GM23338 (cell line): ENCODE measurements around the gene SLC66A2. TPM values are rescaled to one million over a fixed set of nuclear protein-coding genes. Genes with fewer than 3 reads are reported as not detected.

ENCODE experiments used
- ATAC-seq: fragments of 200-7000 bp; cut with Tn5 transposase; 3 replicates; pipeline ENCODE4 v1.9.1; 2020
- DNase-seq: peaks from one replicate; pipeline ENCODE4 v3.0.0-alpha.2; 2015; ENCODE audit warnings: low spot score
- H2AFZ ChIP-seq: fragments of 200-600 bp; sonication (generic); 2 replicates; pipeline ENCODE4 v1.8.0; 2016; ENCODE audit warnings: antibody characterized with exemption, mild to moderate bottlenecking, moderate library complexity
- H3F3A ChIP-seq: fragments of 200-600 bp; sonication (generic); replicated peaks from 2 replicates; pipeline ENCODE4 v1.8.0; 2017; ENCODE audit warnings: antibody characterized with exemption, mixed run types, low read depth
- H3K27ac ChIP-seq: fragments of 200-600 bp; sonication (generic); 2 replicates; pipeline ENCODE4 v1.6.1; 2016; ENCODE audit warnings: low read depth
- H3K27me3 ChIP-seq: fragments of 200-600 bp; sonication (generic); 2 replicates; pipeline ENCODE4 v1.8.0; 2016; ENCODE audit warnings: mild to moderate bottlenecking, mixed run types, moderate library complexity; ENCODE audit not compliant: insufficient read depth
- H3K36me3 ChIP-seq: fragments of 200-600 bp; sonication (generic); 2 replicates; pipeline ENCODE4 v1.8.0; 2016; ENCODE audit warnings: mild to moderate bottlenecking; ENCODE audit not compliant: insufficient read depth
- H3K4me1 ChIP-seq: fragments of 200-600 bp; sonication (generic); 2 replicates; pipeline ENCODE4 v1.8.0; 2016; ENCODE audit warnings: mild to moderate bottlenecking, moderate library complexity; ENCODE audit not compliant: insufficient read depth
- H3K4me2 ChIP-seq: fragments of 200-600 bp; sonication (generic); 2 replicates; pipeline ENCODE4 v1.7.1; 2017; ENCODE audit warnings: mixed run types
- H3K4me3 ChIP-seq: fragments of 200-600 bp; sonication (generic); 2 replicates; pipeline ENCODE4 v1.6.1; 2016; ENCODE audit warnings: mixed run types
- H3K79me2 ChIP-seq: fragments of 200-600 bp; sonication (generic); replicated peaks from 2 replicates; pipeline ENCODE4 v1.8.0; 2017; ENCODE audit warnings: mild to moderate bottlenecking; ENCODE audit not compliant: insufficient read depth
- H3K9me2 ChIP-seq: fragments of 200-600 bp; sonication (generic); 2 replicates; pipeline ENCODE4 v1.8.0; 2017; ENCODE audit not compliant: insufficient read depth
- H4K20me1 ChIP-seq: fragments of 200-600 bp; sonication (generic); replicated peaks from 2 replicates; pipeline ENCODE4 v1.8.0; 2017; ENCODE audit warnings: mild to moderate bottlenecking; ENCODE audit not compliant: insufficient read depth
- H3K27ac Mint-ChIP-seq: 2 replicates; pipeline ENCODE4 v1.8.0; 2020; ENCODE audit warnings: inconsistent platforms, mild to moderate bottlenecking, moderate library complexity, mixed read lengths
- H3K27me3 Mint-ChIP-seq: 3 replicates; pipeline ENCODE4 v1.8.0; 2022; ENCODE audit warnings: low read depth, mild to moderate bottlenecking, moderate library complexity, mixed read lengths, inconsistent platforms; ENCODE audit not compliant: insufficient read depth, poor library complexity
- H3K36me3 Mint-ChIP-seq: 3 replicates; pipeline ENCODE4 v1.8.0; 2021; ENCODE audit warnings: low read depth, mild to moderate bottlenecking, inconsistent platforms, moderate library complexity, mixed read lengths
- H3K4me1 Mint-ChIP-seq: 3 replicates; pipeline ENCODE4 v1.8.0; 2020; ENCODE audit warnings: mild to moderate bottlenecking, inconsistent platforms, mixed read lengths
- H3K4me3 Mint-ChIP-seq: 3 replicates; pipeline ENCODE4 v1.8.0; 2021; ENCODE audit warnings: moderate library complexity, mild to moderate bottlenecking, inconsistent platforms, mixed read lengths
- H3K9me3 Mint-ChIP-seq: 3 replicates; pipeline ENCODE4 v1.8.0; 2020; ENCODE audit warnings: moderate library complexity, mild to moderate bottlenecking, inconsistent platforms, mixed read lengths
- CTCF ChIP-seq, 2 experiments: fragments of 200-600 bp in 1 of 2; sonication (generic) in 1 of 2; conservative IDR thresholded peaks; 2 replicates each; pipeline versions ENCODE4 v1.5.1 to v1.6.1; 2016 to 2017; ENCODE audit warnings: antibody characterized with exemption in 2 of 2, low read depth in 2 of 2, mild to moderate bottlenecking in 2 of 2, moderate library complexity in 1 of 2
- ETS1 ChIP-seq: IDR thresholded peaks from 2 replicates; pipeline ENCODE4 v1.6.1; 2016; ENCODE audit warnings: antibody characterized with exemption
- EZH2phosphoT487 ChIP-seq: fragments of 200-600 bp; sonication (generic); IDR thresholded peaks from one replicate; pipeline ENCODE4 v1.8.1; 2018; ENCODE audit warnings: antibody characterized with exemption; ENCODE audit not compliant: unreplicated experiment
- NANOG ChIP-seq: IDR thresholded peaks from 2 replicates; pipeline ENCODE4 v1.6.1; 2016; ENCODE audit warnings: antibody characterized with exemption, borderline replicate concordance
- STAT1 ChIP-seq: IDR thresholded peaks from one replicate; pipeline ENCODE4 v1.6.1; 2016; ENCODE audit warnings: antibody characterized with exemption; ENCODE audit not compliant: unreplicated experiment
- ZNF114 ChIP-seq: fragments of 250-450 bp; sonication (Bioruptor Pico); IDR thresholded peaks from 2 replicates; pipeline ENCODE4 v1.5.0; 2020; ENCODE audit warnings: mild to moderate bottlenecking, moderate library complexity
- ZNF331 ChIP-seq: fragments of 250-450 bp; sonication (Bioruptor Pico); IDR thresholded peaks from 2 replicates; pipeline ENCODE4 v1.5.0; 2020; ENCODE audit warnings: low read depth, mild to moderate bottlenecking, moderate library complexity
- ZNF462 ChIP-seq: fragments of 250-450 bp; sonication (Bioruptor Pico); IDR thresholded peaks from 2 replicates; pipeline ENCODE4 v1.5.0; 2020; ENCODE audit warnings: mild to moderate bottlenecking, moderate library complexity
- polyA plus RNA-seq: library from polyadenylated mRNA; unstranded; fragments of >200 nt; fragmentation: Nextera tagmentation; extraction: Ambion mirVana; gene quantifications from 2 replicates; pipeline ENCODE4 v1.2.1, GENCODE V29; 2016
- total RNA-seq: library from RNA; depleted of rRNA; stranded (reverse); fragments of >200 nt; shearing (Covaris generic); gene quantifications from 2 replicates; pipeline ENCODE4 v1.2.3, GENCODE V29; 2014

SLC66A2 gene
- total and polyA plus RNA-seq, 2 experiments from 2014 or later = 4.0 to 18.1 TPM

GRCh38 chr18:79934311-79935097 is 16.9 kb downstream of the SLC66A2 start:
- Histone ChIP-seq H2AFZ (no peak overlapping the region), H4K20me1 (peaks cover 8% of the 10 kb centered on the region; the same call in 1 of the 2 replicates), H3F3A (no peaks in the 10 kb centered on the region), H3K9me2 (no peaks in the 10 kb centered on the region), H3K27me3 (no peaks in the 10 kb centered on the region), H3K79me2 (peaks cover 16% of the 10 kb centered on the region), H3K4me2 (no peak overlapping the region), H3K36me3 (peaks cover 3% of the 10 kb centered on the region; the same call in 1 of the 2 replicates), H3K4me1 (0 out of 2 replicates have a peak, but pooled peaks cover 3% of the 10 kb centered on the region), H3K27ac (no peak overlapping the region), H3K4me3 (no peak overlapping the region)
- H3K27ac Mint-ChIP-seq = no peak overlapping the region
- TF ChIP-seq STAT1 (no peak), CTCF (conservative IDR thresholded peaks at IDR 0.05; ENCODE audit: low read depth in 2 of 2) (peak; percentile 17 to 39; a peak in 3 of 4 replicates), ZNF331 (no peak)
- H3K4me1 Mint-ChIP-seq = no peaks in the 10 kb centered on the region; the same call in 2 of the 3 replicates
- H3K27me3 Mint-ChIP-seq = no peaks in the 10 kb centered on the region
- peaks cover 18% of the 10 kb centered on the region for H3K9me3 Mint-ChIP-seq
- ATAC-seq (peak; percentile 90), DNase-seq (no peak)
- no peak overlapping the region for H3K4me3 Mint-ChIP-seq
- peaks cover 13% of the 10 kb centered on the region; the same call in 2 of the 3 replicates for H3K36me3 Mint-ChIP-seq

- H3K27me3 ChIP-seq = no peaks in the 10 kb centered on the region
- H3K79me2 ChIP-seq = peaks cover 17% of the 10 kb centered on the region
- H3K27ac ChIP-seq = no peak overlapping the region
- H3K36me3 Mint-ChIP-seq = peaks cover 21% of the 10 kb centered on the region
- no peak overlapping the region for H2AFZ ChIP-seq
- H3K27ac Mint-ChIP-seq = no peak overlapping the region
- H4K20me1 ChIP-seq = peaks cover 5% of the 10 kb centered on the region; the same call in 1 of the 2 replicates
- H3K9me2 ChIP-seq = no peaks in the 10 kb centered on the region
- H3K4me2 ChIP-seq = no peak overlapping the region
- H3K9me3 Mint-ChIP-seq = peaks cover 25% of the 10 kb centered on the region
- peak; percentile 59 to 78 for TF ChIP-seq CTCF (conservative IDR thresholded peaks at IDR 0.05; ENCODE audit: low read depth in 2 of 2)
- TF ChIP-seq NANOG = no peak
- TF ChIP-seq ZNF114 = no peak
- TF ChIP-seq ETS1 = no peak
- TF ChIP-seq EZH2phosphoT487 = no peak
- TF ChIP-seq ZNF462 (CRISPR knock-in tag) = no peak
- 0 out of 2 replicates have a peak, but pooled peaks cover 3% of the 10 kb centered on the region for H3K4me1 ChIP-seq
- H3K4me3 ChIP-seq = no peak overlapping the region
- no peaks in the 10 kb centered on the region for H3K27me3 Mint-ChIP-seq
- DNase-seq = peak; percentile 81
- no peaks in the 10 kb centered on the region; the same call in 2 of the 3 replicates for H3K4me1 Mint-ChIP-seq
- peak; percentile 94 for ATAC-seq
- H3F3A ChIP-seq = no peaks in the 10 kb centered on the region
- no peak overlapping the region for H3K4me3 Mint-ChIP-seq
- H3K36me3 ChIP-seq = peaks cover 4% of the 10 kb centered on the region; the same call in 1 of the 2 replicates
These were observed 17.7 kb downstream of the SLC66A2 start for GRCh38 chr18:79933765-79934164.
